GM18505 (cell line): ENCODE data around the gene SLC6A5.
"Not testable (repeated sequence)": the region's sequence is repeated elsewhere in the genome, so short reads cannot be mapped to it uniquely, and the experiment has no call there.

Experiments used
- ATAC-seq: cut with Tn5 transposase; IDR thresholded peaks from one replicate; pipeline ENCODE4 v1.9.1; 2021; ENCODE audit not compliant: unreplicated experiment
- POLR2A ChIP-seq: IDR thresholded peaks from 4 replicates; pipeline ENCODE4 v1.6.1; 2011; ENCODE audit warnings: borderline replicate concordance; ENCODE audit not compliant: insufficient read depth, insufficient read length; ENCODE audit errors: extremely low read depth

The SLC6A5 gene

DNA sequence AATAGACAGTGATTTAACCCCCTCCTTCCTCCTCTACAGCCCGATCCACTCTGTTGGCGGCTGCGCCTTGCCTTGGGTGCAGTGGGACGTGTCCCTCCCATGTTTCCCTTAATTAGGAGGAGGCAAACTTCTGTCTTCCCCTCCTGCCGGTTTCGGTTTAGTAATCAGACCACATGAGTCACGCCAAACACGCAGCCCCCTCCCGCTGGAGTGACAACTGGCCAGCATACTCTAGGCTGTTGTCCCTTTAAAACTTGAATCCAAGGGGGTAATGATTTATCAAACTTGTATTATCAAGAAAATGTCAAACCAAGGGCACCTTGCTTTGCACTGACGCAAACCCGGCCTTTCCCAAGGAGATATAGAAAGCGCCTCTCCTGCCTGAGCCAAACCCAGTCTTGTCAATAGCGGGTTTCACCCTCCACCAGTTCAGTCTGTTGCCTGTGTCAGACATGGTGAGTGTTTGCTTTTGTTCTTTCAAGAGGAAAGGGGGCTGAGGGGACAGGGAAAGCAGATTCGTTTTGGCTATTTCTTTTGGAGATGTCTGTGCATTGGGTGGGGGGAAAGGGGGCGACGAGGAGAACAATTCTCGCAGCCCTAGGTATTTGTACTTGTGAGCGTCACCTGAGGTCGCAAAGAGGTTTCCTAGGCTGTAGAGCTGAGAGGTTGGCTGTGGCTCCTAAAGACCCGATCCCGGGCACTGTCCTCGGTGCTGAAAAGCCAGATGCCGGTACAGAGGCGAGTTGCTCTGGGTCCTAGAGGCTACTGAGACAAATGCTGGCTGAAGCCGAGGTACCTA, at the start of gene SLC6A5:
TSS of gene SLC6A5 (plus strand) at position 388 of the 799 bp plus-strand sequence. CDS start at position 453, 65 bp downstream.
- ATAC-seq, result no peak
- TF ChIP-seq POLR2A, result no peak

DNA sequence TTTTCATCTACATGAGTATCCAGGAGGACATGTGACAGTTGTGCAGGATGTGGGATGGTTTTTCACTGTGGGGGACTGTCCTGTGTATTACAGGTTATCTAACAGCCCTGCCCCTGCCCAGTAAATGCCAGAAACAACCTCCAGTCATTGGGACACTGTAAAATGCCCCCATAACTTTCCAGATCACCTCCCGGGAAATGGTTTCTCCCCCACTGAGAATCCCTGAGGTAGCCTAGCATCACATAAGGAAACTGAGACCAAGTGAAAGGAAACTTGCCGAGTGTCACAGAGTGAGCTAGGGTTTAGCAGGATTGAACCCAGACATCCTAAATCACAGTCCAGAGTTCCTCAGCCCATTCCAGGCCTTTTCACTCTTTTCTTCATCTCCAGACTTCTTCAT, 48.3 kb upstream of the SLC6A5 start:
- TF ChIP-seq POLR2A, result no peak
- no peak for ATAC-seq

DNA sequence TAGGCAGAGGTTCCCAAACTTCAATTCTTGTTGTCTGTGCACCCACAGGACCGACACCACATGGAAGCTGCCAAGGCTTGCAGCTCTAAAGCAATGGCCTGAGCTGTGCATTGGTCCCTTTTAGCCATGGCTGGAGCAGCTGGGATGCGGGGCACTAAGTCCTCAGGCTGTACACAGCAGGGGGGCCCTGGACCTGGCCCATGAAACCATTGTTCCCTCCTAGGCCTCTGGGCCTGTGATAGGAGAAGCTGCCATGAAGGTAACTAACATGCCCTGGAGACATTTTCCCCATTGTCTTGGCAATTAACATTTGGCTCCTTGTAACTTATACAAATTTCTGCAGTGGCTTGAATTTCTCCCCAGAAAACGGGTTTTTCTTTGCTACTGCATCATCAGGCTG, 43.6 kb upstream of the SLC6A5 start:
- ATAC-seq, result no peak
- TF ChIP-seq POLR2A, result no peak

DNA sequence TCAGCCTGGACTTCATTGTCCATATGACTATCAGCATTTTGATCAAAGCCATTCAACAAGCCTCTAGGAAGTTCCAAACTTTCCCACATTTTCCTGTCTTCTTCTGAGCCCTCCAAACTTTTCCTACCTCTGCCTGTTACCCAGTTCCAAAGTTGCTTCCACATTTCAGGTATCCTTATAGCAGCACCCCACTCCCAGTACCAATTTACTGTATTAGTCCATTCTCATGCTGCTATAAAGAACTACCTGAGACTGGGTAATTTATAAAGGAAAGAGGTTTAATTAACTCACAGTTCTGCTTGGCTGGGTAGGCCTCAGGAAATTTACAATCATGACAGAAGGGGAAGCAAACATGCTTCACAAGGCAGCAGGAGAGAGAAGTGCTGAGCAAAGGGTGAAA, 43.0 kb upstream of the SLC6A5 start:
- ATAC-seq, result not testable (repeated sequence)

DNA sequence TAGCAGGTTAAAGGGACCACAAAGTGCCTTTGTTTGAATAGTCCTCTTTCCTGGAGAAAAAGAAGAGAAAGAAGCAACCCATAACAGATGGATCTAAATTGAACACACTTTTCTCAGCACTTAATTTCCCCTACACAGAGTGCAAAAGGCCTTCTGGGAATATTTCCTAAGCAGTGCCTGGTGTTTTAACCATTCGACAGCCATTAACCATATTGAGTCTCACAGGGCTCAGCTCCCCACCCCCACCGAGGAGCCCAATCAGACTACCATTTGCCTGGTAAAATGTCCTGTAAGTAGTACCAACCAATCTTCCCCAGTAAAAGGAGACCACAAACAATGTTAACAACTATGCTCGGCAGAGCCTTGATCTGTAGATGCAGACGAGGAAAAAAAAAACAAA, 40.7 kb upstream of the SLC6A5 start:
- no peak for ATAC-seq
- TF ChIP-seq POLR2A, result no peak

DNA sequence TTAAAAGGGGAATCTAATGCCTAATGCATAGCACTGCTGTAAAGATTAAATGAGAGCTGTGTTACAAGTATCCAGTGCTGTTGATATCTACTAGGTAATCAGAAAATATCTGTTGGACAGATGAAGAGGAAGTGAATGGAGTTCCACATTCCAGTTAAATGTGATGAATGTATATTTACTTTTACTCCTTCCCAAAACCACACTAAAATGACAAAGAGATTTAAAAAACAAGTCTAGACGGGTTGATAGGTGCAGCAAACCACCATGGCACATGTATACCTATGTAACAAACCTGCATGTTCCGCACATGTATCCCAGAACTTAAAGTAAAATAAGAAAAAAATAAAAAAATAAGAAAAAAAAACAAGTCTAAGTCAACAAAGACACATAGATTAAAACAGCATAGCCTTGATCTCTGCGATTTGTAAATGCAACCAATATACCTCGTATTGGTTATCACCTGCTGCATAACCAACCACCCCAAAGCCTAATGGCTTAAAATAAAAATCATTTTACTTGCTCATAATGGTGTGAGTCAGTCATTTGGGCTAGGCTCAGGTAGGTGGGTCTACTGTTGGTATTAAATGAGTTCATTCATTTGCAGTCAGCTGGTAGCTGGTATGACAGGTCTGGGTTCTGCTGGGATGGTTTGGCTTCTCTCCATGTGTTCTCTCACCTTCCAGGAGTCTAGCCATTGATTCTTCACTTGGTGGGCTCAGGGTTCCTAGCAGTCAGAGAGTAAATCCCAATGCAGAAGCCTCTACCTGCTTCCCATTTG, 39.7 kb upstream of the SLC6A5 start:
- TF ChIP-seq POLR2A, result no peak
- ATAC-seq, result no peak

DNA sequence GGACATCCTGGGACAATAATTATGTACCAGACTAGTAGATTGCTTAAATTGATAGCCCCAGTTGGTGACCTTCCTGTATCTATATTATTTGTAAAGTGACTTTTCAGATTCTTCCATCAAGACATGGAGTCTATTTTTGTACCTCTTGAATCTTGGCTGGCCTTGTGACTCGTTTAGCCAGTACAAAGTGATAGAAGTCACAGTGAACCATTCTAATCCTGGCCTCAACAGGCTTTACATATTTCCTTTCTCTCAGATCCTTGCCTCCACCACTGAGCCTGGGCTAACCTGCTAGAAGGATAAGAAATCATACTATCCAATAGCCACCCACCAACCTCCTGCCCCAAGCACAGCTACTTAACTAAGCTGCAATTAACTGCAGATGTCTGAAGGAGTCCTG, 37.5 kb upstream of the SLC6A5 start:
- ATAC-seq, result no peak
- no peak for TF ChIP-seq POLR2A

DNA sequence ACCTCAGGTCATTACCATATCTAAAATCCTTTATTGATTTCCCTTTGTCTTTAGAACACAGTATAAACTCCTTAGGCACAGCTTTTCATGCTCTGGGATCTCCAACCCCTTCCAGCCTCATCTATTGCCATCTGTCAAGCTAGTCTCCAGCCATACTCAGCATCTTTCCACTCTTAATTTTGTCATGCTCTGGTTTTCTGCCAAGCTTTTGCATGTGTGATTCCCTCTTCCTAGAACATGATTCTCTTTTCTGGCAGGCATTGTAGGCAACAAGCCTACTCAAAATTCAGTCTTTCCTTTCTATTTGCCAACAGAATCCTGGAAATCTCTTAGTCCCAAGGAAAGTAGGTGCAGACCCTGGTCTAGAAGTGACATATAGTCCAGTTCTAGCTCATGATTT, 35.5 kb upstream of the SLC6A5 start:
- no peak for TF ChIP-seq POLR2A
- ATAC-seq, result no peak

DNA sequence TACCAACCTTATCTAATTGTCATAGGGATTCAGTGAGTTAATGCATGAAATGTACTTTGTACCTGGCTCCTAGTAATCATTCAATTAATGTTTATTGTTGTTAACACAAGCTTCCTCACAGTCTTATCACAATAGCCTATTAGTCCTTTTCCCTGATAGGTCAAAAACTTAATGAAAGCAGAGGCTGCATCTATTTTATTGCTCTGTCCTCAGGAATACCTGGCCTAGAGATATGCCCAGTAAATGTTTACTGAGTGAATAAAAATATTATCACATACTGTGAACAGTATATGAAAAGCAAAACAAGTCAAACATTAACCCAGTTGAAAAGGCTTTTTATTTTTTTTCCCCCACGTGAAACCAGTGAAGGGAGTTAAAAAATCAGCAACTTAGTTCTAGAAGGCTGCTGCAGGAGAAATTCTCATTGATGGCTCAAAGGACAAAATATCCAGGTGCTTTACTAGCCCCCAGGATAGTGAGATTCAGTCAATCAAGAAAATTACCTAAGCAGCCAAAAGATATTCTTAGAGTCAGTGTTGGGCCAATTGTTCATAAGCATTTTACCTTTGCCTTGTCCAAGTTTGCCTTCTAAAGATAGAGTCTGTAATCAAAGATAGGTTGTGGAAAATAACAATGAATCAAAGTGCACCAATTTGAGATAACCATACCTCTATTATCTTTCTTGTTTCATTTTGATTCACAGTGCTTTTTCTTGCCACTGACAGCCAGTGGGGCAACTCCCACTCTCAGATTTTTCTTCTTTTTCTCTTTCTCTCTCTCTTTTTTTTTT, 34.4 kb upstream of the SLC6A5 start:
- ATAC-seq, result no peak
- no peak for TF ChIP-seq POLR2A

DNA sequence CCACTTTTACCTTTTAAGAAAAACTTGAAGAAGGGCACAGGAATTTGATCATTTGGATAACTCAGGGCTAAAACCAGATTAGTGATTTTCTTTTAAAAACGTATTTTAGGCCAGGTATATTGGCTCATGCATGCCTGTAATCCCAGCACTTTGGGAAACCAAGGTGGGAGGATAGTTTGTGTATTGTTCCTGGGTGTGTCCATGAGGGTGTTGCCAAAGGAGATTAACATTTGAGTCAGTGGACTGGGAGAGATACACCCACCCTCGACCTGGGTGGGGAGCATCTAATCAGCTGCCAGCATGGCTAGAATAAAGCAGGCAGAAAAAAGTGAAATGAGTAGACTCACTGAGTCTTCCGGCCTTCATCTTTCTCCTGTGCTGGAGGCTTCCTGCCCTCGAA, 33.3 kb upstream of the SLC6A5 start:
- ATAC-seq, result not testable (repeated sequence)

DNA sequence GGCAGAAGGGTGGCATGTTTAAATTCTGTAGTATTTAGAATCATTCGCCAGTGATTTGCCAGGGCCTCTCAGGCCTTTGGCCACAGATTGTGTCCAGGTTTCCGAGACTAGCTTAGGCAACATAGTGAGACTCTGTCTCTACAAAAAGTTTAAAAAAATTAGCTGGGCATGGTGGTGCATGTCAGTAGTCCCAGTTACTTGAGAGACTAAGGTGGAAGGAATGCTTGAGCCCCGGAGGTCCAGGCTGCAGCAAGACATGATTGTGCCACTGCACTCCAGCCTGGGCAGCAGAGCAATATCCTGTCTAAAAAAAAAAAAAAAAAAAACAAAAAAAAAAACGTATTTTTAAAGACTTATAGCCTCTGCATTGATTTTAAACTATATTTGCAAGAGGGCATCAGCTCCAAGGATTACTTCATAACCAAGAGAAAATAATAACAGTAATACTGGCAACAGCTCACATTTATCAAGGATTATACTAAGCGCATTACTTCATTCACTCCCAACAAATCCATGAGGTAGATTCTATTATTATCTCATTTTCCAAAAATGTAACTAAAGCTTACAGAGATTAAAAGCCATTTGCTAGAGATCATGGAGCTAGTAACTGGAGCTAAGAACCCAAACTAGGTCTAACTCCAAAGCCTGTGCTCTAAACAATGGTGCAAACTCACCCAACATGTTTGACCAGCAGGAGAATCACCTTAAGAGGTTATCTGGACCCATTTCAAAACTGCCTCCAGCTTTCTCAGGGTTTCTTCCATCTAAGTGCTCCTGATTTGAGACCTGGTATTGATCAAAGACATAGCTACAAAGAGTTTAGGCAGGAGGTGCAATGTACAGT, 32.6 kb upstream of the SLC6A5 start:
- no peak for ATAC-seq
- TF ChIP-seq POLR2A, result no peak

DNA sequence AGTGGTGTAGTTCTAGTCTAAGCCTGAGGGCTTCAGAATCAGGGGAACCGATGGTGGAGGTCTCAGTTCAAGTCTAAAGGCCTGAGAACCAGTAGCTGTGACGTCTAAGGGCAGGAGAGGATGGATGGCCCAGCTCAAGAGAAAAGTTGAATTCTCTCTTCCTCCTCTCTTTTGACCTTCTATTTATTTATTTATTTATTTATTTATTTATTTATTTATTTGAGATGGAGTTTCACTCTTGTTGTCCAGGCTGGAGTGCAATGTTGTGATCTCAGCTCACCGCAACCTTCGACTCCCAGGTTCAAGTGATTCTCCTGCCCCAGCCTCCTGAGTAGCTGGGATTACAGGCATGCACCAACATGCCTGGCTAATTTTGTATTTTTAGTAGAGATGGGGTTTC, 19.7 kb upstream of the SLC6A5 start:
- not testable (repeated sequence) for ATAC-seq

DNA sequence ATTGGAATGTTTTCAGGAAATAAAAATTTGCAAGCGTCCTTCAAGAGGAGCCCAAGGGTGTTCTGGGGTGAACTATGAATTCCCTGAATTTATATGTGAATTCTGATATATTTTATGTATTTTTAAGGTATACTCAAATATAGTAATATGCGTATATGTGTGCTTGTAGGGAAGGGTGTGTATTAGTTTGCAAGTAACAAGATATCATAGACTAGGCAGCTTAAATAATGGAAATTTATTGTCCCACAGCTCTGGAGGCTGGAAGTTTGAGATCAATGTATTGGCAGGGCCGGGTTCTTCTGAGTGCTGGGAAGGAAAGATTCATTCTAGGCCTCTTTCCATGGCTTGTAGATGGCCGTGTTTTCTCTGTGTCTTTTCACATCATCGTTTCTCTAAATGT, 16.2 kb upstream of the SLC6A5 start:
- no peak for TF ChIP-seq POLR2A
- ATAC-seq, result no peak

DNA sequence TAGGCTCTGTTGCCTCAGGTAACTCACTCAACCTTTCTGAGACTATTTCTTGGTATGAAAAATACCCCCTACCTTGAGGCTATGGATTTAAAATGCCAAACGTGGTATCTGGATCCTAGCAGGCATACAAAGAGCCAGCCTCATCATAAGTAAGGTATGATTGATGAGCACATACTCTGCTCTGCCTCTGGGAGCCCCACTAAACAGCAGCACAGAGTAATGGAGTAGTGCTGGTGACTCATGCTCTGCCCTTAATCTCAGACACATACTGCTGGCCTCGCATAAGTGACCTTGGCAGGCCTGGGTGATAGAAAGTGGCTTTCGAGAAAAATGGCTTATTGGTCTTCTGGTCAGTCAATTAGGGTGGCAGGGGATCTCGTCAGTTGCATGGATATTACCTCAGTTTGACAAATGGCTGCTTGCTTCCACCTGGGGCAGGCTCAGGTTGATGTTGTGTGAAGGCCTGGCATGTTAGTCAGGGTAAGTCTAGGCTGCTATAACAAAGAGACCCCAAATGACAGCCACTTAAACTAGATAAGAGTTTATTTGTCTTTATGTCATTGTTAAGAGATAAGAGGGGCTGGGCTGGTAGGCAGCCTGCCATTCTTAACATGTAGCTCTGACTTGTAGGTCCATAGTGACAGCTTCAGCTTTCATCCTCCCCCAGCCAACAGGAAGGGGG, 15.2 kb upstream of the SLC6A5 start:
- no peak for ATAC-seq

More for the DNA sequence above, 15.2 kb upstream of the SLC6A5 start:
- TF ChIP-seq POLR2A, result no peak
